T-helper 1 cell (primary cell): ENCODE data around the gene STXBP3.
A peak's percentile ranks its signal among the peaks of the same experiment; 100 is the strongest.
"Not testable (repeated sequence)": the region's sequence is repeated elsewhere in the genome, so short reads cannot be mapped to it uniquely, and the experiment has no call there.

Source experiments
- DNase-seq, 5 donors: peaks; one replicate each; pipeline ENCODE4 v3.0.0-alpha.2; 2012 to 2020
- total RNA-seq, 4 donors: gene quantifications; one replicate each; lab custom pipeline; 2026; lab: John Stamatoyannopoulos, UW

STXBP3 gene
- total RNA-seq, result 53.3 to 78.6 (median 58.4) reads per million in 4 donors

- peak; percentile 97 to 100 (median 99) for DNase-seq
Measured at GRCh38 chr1:108746382-108747170, at the start of gene STXBP3. STXBP3 (plus strand) TSS chr1:108746674; CDS start chr1:108746738, 64 bp downstream.

- no peak for DNase-seq
Measured at GRCh38 chr1:108699375-108700332, 46.8 kb upstream of the STXBP3 start.

- no peak for DNase-seq
Measured at GRCh38 chr1:108701176-108701849, 45.2 kb upstream of the STXBP3 start.

GRCh38 chr1:108702109-108702508 lies 44.4 kb upstream of the STXBP3 start:
- DNase-seq, result not testable (repeated sequence)

DNA sequence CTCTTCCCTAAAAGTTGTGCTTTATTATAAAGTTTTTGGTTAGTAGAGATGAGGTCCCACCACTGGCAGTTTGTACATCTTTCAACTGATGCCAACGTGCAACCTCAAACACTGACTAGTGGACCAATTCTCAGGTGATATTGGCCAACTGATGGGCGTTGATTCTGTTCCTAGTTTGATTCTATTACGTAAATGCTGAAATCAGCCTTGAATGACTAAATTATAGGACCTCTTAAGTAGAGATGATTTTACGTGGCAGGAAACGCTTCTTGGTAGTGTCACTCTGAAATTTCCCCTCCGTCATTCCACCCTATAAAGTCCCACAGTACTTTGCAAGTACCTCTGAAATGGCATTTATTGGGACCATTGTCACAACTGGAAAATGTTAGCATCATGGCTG lies 42.5 kb upstream of the STXBP3 start:
- DNase-seq, result peak in 2 of 5 donors; percentile 18 to 82

GRCh38 chr1:108704496-108704895 lies 42.0 kb upstream of the STXBP3 start:
- DNase-seq, result no peak

GRCh38 chr1:108706643-108707042 lies 39.8 kb upstream of the STXBP3 start:
- DNase-seq, result no peak

- peak; percentile 16 to 70 (median 40) for DNase-seq
Measured at GRCh38 chr1:108708691-108709660, 37.5 kb upstream of the STXBP3 start.

DNA sequence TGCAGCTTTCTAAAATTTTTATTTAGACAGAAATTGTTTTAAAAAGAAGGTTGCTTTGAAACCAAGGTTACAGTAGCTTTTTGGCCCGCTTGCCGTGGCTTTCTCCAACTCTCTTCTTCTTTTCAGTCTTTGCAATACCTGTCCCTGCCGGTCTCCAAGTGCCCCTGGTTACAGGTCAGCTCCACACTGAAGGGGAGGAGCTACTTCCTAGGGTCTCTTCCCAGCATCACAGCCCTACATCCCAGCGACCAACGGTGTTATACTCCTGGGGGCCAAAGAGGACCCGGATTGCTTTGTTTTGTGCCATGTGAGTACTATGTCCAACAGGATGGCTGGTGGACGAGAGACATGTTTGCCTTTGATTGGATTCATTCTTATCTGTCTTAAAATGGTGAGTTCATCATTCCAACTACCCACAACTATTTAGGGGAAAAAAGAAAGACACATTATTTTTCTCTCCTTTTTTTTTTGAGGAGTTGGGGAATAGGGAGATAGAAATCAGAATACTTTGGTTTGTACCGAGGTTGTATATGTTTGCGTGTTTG lies 33.8 kb upstream of the STXBP3 start, which contains the start of gene FNDC7:
Gene FNDC7, plus strand, starts transcription at position 303 of the 545 bp plus-strand sequence. Its CDS starts 26 bp downstream, at position 329.
- no peak for DNase-seq

DNA sequence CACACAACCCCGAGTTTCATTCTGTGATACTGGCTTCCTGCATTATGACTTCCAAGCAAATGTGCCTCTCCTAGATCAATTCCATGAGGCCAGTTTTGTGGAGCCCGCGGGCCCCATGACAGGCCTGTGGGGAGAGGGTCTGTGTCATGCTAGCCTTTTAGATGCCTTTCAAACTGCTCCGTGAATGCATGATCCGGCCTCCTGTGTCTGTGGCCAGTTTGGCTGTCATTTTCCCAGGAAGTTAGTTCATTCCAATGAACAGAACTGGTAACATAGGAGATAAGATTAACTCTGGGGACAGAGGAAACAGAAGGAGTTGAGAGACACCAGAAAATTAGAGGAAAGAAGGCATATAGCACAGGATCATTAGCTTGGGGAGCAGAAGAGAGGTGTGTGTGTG lies 30.5 kb upstream of the STXBP3 start:
- no peak for DNase-seq

GRCh38 chr1:108716437-108717230 lies 29.8 kb upstream of the STXBP3 start:
- DNase-seq, result no peak

- no peak for DNase-seq
Measured at GRCh38 chr1:108717774-108718316, 28.6 kb upstream of the STXBP3 start.

DNA sequence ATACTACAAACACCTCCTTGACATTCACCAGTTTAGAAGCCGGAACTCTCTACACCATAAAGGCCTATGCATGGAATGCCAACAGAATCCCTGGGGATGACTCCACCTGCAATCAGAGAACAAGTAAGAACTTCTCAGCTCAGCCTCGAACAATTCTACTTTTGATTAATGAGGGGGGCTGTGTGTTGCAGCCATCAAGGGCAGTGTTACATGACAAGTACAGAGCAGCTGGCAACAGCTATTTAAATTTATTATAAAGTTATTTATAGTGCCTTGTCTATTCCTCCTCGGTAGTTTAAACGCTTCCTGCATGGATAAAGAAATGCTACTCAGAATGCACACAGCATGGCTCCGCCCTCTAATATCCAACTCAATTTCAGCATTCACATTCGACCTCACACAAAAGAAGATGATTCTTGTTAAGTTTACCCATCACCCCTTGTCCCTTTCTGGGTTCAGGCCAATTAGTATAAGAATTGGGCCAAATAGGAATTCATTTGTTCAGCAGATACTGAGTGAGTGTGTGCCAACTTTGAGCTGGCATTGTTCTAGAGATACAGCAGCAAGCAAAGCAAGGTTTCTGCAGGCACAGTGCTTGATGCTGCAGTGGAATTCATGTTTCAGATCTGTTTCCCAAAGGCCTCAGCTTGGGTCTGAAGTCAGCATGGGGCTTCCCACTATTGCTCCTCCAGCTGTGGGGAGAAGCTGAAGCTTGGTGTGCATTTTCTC lies 27.4 kb upstream of the STXBP3 start:
- DNase-seq, result no peak

DNA sequence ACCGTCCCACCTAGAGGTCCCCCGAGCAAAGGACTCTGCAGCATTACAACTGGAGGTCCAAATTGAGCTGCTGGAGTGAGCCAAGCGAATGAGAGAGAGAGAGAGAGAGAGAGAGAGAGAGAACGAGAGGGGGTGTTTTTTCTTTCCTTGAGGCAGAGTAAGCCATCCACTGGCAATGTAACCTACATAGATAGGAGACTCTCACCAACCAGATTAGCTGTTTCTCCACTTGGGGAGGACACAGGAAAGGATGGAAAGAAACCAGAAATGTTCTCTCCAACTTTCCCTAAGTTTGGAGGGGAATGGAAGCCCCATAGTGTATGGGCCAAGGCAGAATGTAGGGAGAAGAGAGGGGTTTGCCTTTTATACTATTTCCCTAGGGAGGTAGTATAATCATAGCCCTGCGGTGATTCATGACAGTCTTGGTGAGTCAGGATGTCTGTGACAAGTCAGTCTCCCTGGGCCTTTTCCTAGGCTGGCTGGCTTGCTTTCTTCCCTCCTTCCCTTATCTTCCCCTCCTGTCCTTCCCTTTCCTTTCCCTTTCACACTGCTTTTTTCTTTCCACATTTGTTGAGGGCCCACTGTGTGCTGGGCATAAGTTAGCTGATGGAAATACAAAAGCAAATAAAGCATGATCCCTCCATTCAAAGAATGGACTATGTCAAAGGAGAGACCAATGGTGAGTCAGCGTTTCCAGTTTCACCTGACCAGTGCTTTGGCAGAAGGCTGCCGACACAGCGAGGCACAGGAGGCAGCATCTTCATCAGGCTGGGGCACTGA lies 26.6 kb upstream of the STXBP3 start:
- DNase-seq, result no peak

DNA sequence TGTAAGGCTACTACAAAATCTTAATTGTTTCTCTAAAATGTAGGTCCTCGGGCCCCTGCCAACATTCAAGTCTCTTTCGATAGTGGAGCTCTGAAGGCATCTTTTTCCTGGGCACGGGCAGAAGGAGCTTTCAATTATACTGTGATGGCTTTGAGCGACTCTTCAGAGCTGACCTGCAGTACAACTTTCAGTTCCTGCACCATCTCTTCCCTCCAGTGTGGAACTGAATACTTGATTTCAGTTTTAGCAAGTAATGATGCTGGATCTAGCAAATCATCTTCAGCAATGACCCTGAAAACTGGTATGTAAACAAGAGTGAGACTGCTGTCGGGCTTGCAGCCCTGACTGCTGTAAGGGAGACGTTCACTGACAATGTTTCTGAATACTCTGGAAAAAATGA lies 24.2 kb upstream of the STXBP3 start:
- DNase-seq, result no peak

GRCh38 chr1:108725906-108726305 lies 20.6 kb upstream of the STXBP3 start:
- no peak for DNase-seq

DNA sequence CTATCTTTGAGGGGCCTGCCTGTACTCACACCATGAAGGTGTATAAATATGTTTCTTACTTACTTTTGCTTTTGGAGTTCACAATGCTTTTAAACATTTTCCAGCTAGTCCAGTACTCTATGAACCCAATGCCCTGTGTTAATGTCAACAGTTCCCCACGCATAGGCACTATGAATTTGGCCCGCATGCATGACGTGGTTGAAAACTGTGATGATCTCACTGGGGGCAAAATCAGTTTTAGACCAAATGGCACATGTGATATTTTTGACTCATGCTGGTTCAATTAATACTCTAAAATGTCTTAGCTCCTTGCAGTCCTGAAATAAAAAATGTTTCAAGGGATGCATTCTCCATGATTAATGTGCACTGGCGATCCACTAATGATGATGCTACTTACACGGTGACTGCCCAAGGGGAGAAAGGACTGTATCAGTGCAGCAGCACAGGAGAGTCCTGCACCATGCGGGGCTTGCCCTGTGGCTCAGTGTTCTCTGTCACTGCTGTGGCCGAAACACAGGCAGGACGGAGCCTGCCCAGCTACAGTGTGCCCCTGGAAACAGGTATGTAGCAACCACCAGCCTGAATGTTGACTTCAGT lies 18.0 kb upstream of the STXBP3 start:
- DNase-seq, result no peak

DNA sequence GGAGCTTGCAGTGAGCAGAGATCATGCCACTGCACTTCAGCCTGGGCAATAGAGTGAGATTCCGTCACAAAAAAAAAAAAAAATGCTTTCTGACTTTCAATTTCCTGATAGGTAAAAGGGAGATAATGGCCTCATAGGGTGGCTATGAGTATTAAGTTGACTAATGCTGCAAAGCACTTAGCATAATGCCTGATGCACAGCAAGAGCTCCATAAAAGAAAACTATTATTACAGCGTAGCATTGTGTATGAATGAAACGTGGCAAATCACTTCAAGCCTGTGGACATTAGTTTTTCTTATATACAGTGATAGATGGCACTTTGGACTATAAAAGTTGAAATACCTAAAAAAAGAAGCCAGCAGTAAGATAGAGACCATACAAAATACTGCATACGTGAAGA lies 17.0 kb upstream of the STXBP3 start:
- DNase-seq, result no peak
